ENCODE data around the gene CCM2. TPM values are rescaled to one million over a fixed set of nuclear protein-coding genes. Genes with fewer than 3 reads are reported as not detected.
"Not testable (repeated sequence)": the region's sequence is repeated elsewhere in the genome, so short reads cannot be mapped to it uniquely, and the experiment has no call there.

CCM2 gene
- total RNA-seq, 1 experiment from 2014 or later, result 48.6 TPM

DNA sequence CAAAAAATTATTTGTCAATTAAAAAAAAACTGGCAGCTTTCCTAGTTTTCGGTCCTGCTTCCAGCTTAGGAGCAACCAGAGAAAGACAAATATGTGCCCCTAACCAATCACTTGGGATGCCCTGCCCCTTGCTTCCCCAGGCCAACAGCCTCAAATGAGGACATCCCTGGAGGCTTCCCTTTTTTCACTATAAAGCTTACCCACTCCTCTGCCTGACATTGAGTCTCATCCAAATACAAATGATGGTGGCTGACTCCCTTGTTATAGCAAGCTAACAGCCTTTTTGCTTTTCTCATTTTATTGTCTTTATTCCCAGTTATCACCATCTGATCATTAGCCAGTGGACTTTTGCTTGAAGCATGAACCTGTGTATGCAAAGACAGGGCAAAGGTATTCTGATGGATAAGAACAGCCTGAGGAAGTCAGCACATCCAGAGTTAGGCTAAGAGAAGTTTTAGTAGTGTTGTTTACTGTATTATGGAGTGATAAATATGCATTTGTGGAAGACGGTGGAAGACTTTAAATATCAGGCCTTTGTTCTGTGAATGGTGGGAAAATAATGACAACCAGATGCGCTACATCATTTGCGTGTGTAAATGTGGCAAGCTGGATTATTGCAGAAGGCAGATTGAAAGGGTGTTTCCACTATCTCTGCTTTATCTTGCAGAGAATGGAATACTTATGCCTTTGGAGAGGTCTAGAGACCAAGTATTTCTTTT is 1.7 kb upstream of the CCM2 start:
- DNase-seq (ENCODE audit: low read depth), result no peak

DNA sequence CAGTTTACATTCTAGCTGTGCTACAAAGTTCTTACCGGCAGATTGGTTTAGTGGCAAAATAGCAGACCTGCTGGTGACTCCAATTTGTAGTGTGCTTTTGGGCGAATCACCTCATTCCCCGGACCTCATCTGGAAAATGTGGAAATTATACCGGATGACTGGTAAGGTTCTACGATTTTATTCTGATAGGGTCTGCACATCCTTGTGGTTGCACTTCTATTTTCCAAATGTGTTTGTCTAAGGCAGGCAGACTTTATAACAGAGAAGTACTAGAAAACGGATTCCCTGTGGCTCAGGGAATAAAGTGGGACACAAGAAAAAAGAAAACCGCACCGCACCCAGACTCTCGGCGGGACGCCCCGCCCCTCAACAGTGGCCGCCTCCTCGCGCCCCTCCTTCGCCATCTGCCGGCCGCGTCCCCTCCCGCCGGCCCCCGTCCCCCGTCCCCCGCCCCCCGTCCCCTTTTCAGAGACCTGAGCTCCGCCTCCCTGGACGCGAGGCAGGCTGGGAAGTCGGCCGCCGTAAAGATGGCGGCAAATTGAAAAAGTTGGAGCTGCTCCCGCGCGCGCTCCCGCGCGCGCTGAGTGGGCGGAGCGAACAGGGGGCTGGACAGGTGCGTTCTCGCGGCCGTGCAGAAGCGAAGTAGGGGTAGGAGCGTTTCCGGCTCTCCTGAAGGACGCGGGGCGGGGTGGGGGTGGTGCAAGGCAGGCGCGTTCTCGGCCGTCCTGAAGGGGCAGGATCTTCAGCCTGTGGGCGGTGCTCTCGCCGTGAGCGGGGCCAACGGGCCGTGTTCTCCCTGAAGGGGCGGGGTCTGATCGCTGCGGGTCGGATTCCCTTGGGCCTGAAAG is 532 bp upstream of the CCM2 start:
- peak; percentile 99 for DNase-seq (ENCODE audit: low read depth)

DNA sequence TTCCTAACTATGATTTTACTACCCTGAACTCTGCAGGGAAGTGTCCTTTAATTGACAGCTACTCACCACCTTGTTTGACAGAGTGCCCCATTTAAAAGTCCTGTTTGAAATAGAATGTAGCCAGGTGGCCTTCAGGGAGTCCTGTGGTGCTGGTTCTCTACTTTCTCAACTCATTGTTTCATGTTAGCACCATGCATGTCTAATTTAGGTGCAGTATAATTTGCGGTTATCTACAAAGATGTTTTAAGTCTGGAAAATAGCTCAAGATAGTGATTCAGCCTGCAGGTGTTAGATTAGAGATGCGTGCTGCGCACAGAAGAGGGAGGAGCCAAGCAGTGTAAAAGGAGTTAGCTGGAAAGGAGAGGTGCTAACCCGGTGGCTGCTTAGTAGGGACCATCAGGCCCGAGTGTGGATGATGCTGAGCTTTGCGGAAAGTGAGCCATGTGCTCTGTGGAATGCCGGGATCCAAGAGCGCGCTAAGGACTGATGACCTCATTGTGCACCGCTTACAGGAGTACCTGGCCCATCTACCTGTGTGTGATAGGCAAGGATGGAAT is 1.2 kb downstream of the CCM2 start:
- DNase-seq (ENCODE audit: low read depth), result no peak

DNA sequence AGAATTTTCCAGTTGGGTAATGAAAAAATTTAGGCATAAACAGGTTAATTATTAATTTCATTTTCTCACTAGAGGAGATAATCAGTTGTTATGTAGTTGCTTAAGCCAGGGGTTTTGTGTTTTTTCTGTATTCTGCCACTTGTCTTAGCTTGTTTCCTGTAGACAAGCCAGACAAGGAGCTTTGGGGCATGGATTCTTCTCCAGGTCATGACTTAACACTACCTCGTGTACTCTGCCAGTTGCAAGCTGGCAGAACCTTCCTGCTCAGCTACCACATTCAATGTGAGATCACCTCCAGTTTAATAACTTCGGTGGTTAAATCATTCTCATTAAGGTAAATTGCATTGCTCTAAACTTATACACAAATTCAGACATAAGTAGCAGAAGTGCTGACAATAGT is 1.8 kb downstream of the CCM2 start:
- DNase-seq (ENCODE audit: low read depth), result no peak

DNA sequence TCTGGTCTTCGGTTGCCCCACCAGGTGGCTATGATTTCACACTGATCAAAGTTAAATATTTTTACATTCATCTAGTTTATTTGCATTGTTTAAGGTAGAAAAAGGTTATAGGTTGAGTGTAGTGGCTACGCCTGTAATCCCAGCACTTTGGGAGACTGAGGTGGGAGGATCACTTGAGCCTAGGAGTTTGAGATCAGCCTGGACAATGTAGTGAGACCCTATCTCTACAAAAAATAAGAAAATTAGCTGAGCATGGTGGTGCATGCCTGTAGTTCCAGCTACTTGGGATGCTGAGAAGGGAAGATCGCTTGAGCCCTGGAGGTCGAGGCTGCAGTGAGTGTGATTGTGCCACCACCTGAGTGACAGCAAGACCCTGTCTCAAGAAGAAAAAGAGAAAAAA is 3.8 kb downstream of the CCM2 start:
- DNase-seq (ENCODE audit: low read depth), result no peak

DNA sequence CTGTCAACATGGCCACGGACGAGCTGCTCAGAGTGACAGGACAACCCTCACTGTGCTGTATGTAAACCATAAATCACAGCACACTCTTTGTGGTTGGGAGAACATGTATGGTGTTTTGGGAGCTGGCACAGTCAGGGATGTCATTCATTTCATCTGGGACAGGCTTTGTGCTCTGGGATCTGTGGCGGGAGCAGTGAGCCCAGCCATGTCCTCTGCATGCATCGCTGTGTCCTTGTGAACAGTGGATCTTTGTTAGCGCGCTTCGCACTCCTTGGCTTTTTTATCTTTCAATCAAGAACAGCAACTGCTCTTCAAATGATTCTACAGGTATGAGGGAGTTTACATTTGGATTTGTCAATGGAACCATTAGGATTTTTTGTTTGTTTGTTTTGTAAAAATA is 7.1 kb downstream of the CCM2 start:
- no peak for DNase-seq (ENCODE audit: low read depth)

DNA sequence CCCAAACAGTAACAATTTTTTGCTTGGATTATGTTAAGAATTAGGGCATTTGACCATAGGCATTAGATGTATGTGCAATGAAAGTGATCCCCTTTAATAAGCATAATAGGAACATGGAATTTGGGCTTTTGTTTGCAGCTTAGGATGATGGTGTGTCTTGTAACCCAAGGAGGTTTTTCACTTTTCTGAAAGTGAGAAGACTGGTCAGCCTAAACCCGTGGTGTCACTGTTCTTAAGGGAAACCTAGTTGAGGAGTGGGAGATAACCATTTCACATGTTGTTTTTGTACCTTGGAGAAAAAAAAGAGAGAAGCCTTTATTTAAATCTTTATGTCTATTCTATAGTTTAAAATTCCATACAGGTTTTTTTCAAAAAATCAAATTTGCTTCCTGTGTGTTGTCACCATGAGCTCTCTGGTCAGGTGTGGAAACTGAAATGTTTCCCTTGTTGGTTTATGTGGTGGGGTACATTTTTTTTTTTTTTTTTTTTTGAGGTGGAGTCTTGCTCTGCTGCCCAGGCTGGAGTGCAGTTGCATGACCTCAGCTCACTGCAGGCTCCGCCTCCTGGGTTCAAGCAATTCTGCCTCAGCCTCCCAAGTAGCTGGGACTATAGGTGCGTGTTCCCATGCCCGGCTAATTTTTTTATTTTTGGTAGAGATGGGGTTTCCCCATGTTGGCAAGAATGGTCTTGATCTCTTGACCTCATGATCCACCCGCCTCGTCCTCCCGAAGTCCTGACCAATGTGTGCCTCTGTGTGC is 7.7 kb downstream of the CCM2 start:
- no peak for DNase-seq (ENCODE audit: low read depth)

DNA sequence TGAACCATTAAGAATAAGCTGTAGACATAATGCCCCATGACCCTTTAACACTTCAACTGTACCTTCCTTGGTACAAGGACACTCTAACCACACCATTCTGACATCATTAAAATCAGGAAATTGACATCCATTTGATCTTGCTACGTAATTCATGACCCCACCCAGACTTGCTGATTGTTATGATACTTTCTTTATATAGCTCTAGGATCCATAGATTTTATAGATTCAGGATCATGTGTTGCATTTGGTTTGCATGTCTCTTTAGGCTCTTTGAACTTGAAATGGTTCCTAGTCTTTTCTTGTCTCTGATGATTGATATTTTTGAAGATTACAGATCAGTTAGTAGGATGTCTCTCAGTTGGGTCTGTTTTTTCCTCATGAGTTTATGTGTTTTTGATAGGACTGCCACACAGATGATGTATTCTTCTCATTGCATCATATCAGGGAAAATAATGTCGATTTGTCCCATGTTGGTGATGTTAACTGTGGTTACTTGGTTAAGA is 13.5 kb downstream of the CCM2 start:
- no peak for DNase-seq (ENCODE audit: low read depth)

DNA sequence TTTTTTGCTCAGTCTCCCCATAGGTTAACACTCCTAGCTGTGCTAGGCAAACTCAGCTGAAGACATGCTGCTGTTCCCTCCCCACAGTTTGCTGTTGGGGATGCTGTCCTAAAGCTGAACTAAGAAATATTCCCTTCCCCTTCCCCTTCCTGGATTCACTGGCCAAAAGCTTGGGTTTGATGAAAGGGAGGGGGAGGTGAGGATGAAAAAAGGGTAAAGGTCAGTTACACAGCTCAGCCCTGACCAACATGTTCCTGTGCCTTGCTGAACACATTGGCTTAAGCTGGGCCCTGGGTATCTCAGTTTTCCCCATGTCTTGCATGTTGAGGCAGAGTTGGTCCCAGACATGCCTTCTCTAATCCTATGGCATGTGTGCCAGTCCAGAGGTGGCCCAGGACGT is 15.3 kb downstream of the CCM2 start:
- DNase-seq (ENCODE audit: low read depth), result no peak

DNA sequence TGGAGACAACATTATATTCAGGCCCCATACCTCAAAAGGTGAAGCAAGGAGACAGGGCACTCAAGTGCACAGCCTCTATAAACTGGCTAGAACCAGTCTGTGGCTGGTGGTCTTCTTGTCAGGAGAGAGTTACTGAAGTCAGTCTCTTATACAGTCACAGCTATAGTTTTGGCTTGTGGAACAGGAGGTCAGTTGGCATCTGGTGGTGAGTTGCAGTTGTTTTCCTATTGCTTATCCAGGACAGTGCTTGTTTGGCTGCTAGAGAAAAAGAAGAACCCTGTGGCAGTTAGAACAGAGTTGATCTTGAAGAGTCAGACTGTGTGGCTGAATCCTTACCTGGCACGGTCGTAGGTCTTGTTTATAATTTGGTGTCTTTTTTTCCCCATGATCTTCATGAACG is 17.3 kb downstream of the CCM2 start:
- no peak for DNase-seq (ENCODE audit: low read depth)

DNA sequence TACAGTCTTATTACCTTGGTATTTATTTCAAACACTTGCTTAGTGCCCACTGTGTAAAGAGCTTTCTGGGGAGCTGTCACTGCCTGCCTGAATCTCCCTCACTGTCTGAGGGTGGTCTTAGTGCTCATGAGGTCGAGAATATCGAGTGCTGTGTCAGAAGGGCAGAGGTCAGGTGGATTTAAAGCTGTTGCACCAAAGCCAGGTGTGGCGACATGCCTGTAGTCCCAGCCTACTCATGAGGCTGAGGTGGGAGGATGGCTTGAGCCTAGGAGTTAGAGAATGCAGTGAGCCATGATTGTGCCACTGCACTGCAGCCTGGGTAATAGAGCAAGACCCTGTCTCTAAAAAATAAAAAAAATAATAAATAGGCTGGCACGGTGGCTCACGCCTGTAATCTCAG is 20.9 kb downstream of the CCM2 start:
- DNase-seq (ENCODE audit: low read depth), result no peak

DNA sequence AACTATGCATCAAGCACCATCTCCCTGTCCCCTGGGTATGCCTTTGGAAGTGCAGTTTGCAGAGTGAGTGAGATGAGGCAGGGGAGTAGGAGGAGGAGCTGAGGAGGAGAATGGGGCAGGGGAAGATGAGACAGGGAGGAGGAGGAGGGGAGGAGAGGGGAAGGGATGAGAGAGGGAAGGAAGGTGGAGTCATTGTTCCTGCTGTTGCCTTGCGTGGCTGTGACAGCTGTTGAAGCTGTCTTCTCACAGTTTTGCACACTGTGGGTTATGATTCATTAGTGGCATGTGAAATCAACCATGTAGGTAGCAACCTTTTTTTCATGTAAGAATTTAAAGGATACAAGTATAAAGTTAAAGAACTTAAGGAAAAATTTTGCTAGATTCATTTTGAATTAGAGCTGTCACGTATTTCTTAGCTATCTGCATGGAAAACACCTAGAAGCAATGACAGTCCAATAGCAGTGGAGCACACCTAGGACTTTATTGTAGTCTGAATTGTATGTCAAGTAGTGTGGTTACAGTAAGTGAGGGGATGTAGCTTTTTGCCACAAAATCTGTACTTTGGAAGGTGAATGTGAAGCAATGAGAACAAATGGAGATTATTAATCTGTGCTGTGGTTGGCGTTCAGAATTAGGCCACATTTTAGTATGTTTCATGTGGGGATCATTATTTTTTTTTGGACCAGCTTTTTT is 21.7 kb downstream of the CCM2 start:
- DNase-seq (ENCODE audit: low read depth), result peak; percentile 70

DNA sequence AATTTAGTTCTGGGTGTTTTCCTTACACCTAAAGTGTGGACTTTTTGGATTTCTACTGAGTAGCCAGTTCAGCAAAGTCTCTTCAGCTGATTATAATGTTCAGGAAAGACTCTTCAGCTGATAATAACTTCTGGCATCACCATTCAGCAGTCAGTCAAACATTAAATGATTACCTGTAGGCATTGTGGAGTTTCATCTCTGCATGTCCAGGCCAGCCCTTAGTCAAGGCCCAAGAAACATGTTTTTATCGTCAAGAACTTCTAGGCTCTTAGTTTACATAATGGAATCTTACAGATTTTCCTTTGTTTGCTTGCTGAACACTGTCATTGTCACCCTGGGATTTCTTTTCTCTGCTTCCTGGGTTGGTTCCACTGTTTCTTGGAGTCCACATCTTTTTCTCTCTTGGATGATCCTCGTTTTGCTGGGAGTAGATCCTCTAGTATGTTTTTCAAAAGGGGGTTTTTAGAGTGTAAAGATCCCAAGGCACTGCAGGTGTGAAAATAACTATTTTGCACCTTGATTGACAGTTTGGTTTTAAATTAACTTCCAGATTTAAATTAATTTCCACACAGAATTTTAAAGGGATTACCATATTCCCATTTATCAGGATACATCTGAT is 24.2 kb downstream of the CCM2 start:
- DNase-seq (ENCODE audit: low read depth), result no peak

DNA sequence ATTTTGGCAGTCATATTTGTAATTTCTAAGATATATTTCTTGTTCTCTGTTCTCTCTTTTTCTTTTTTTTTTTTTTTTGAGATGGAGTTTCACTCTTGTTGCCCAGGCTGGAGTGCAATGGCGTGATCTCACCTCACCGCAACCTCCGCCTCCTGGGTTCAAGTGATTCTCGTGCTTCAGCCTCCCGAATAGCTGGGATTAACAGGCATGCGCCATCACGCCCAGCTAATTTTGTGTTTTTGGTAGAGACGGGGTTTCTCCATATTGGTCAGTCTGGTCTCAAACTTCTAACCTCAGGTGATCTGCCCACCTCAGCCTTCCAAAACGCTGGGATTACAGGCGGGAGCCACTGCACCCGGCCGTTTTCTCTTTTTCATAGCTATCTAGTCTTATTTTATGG is 25.5 kb downstream of the CCM2 start:
- DNase-seq (ENCODE audit: low read depth), result not testable (repeated sequence)

DNA sequence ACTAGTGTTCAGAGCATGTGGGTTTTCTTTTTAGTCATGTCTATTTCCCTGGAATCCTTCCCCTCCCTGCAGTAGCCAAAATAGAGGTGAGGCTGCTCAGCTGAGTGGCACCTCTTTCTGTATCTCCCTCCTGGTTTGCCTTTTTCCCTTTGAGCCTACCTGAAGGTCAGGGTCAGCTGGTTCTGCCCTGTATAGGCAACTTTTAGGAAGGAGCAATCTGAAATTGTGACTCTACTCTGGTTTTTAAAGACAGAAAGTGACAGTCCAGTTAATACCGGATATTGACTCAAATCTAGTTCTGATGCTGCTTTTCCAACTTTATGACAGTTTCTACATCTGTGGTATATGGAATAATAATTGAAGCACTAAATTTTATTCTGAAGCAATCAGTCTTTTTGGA is 26.0 kb downstream of the CCM2 start:
- DNase-seq (ENCODE audit: low read depth), result no peak

DNA sequence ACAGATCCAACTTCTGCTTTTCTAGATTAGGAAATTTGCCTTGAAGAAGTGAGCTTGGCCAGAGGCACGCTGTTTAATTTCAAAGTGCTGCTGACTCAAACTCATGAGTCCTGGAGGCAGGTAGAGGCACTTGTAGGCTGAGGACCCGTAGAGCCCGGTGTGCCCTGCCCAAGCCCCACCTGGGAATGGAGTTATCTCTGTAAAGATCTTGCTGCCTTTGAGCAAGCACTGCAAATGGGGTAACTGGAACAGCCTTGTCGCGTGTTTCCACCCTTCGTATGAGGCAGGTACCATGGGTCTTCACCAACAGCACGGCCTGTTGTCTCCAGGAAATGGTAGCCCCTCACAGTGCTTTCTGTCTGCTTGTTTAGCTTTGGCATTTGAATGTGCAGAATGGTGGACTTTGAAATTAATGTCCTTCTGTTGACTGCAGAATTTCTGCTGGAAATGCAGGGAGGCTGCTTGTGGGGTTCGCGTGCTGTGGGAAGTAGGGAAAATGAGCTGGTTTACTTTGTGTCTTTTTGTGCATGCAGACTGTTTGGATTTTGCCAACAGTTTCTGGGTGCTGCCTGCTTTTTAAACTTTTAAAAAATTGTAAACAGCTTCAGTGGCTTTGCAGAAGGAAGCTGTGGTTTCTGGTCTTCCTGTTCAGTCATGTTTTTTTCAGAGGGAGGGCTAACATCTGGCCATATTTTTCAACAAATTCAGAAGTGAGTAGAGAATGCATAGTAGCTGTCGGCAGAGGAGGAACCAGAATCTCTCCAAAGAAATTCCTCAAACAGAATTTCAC is 27.2 kb downstream of the CCM2 start:
- DNase-seq (ENCODE audit: low read depth), result peak; percentile 73

DNA sequence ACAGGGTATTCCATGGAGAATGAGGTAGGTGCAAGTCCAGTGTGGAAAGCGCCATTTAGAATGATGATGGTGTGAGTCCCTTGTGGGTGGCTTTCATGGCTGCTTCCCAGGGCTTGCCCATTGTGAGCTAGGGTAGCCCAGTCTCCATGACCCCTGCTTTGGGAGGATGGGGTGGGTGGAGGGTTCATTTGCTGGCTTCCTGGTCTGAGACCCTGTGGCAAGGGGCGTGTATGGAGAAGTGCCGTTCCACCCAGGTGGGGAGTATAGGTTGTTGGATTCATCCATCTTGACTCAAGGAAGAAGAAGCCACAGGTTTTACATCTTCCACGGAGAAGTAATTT is 27.7 kb downstream of the CCM2 start:
- no peak for DNase-seq (ENCODE audit: low read depth)

DNA sequence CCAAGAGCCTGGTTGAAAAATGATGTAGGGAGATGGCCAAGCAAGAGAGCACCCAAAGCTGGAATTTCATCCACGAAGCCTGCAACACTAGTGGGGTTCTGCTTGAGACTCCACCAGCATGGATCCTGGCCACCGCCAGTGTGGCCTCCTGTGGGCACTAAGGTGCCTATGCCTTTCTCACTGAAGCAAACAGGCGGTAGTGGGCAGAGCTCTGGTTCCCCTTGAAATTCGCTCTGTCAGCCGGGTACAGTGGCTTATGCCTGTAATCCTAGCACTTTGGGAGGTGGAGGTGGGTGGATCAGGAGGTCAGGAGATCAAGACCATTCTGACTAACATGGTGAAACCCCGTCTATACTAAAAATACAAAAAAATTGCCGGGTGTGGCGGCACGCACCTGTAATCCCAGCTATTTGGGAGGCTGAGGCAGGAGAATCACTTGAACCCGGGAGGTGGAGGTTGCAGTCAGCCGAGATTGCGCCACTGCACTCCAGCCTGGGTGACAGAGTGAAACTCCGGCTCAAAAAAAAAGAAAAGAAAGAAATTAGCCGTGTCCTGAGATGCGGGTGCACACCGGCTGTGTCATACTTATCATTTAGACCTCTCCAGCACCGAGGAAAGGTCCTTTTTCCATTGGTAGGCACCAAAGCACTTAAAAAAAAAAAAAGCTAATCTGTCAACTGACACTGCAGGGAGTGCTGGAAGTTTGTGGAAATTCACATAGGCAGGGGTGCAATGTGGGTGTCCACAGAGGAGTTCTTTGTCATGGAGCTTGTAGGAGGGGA is 28.3 kb downstream of the CCM2 start:
- DNase-seq (ENCODE audit: low read depth), result no peak

DNA sequence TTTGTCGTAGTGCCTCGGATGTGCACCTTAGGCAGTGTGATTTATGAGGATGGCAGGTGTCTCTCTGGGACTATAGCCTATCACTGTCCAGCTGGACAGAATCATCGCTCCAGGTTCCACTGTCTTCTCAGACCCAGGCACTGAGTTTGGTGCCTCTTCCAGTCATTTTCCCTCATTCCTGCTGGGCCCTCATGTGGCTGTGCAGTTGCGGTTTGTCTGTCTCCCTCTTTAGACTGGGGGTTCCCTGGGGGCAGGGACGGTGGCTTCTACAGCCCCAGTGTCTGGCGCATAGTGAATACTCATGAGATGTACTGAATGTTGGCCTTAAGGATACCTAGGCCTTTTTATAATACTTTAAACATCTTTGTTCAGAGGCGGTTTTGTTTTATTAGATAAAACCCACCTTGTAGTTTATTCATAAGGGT is 28.9 kb downstream of the CCM2 start:
- DNase-seq (ENCODE audit: low read depth), result no peak
